ENCODE results near the gene PIAS4. TPM values are rescaled to one million over a fixed set of nuclear protein-coding genes. Genes with fewer than 3 reads are reported as not detected.

The PIAS4 gene
- total and polyA plus RNA-seq, 2 of the 13 experiments (the other 11 are each of a cell fraction or from before 2014, with no cell fraction given): 9.0 to 20.1 TPM

- TF ChIP-seq, protein P1, sequence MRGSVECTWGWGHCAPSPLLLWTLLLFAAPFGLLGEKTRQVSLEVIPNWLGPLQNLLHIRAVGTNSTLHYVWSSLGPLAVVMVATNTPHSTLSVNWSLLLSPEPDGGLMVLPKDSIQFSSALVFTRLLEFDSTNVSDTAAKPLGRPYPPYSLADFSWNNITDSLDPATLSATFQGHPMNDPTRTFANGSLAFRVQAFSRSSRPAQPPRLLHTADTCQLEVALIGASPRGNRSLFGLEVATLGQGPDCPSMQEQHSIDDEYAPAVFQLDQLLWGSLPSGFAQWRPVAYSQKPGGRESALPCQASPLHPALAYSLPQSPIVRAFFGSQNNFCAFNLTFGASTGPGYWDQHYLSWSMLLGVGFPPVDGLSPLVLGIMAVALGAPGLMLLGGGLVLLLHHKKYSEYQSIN (CRISPR knock-in tag; IDR thresholded peaks at IDR 0.05; ENCODE audit: borderline replicate concordance): no peak
- TF ChIP-seq ATF7 (IDR thresholded peaks at IDR 0.05): no peak
- TF ChIP-seq ATF7 (CRISPR knock-in tag; IDR thresholded peaks at IDR 0.05): no peak; the same call in 1 of the 2 replicates
- TF ChIP-seq, protein P2, sequence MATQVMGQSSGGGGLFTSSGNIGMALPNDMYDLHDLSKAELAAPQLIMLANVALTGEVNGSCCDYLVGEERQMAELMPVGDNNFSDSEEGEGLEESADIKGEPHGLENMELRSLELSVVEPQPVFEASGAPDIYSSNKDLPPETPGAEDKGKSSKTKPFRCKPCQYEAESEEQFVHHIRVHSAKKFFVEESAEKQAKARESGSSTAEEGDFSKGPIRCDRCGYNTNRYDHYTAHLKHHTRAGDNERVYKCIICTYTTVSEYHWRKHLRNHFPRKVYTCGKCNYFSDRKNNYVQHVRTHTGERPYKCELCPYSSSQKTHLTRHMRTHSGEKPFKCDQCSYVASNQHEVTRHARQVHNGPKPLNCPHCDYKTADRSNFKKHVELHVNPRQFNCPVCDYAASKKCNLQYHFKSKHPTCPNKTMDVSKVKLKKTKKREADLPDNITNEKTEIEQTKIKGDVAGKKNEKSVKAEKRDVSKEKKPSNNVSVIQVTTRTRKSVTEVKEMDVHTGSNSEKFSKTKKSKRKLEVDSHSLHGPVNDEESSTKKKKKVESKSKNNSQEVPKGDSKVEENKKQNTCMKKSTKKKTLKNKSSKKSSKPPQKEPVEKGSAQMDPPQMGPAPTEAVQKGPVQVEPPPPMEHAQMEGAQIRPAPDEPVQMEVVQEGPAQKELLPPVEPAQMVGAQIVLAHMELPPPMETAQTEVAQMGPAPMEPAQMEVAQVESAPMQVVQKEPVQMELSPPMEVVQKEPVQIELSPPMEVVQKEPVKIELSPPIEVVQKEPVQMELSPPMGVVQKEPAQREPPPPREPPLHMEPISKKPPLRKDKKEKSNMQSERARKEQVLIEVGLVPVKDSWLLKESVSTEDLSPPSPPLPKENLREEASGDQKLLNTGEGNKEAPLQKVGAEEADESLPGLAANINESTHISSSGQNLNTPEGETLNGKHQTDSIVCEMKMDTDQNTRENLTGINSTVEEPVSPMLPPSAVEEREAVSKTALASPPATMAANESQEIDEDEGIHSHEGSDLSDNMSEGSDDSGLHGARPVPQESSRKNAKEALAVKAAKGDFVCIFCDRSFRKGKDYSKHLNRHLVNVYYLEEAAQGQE (IDR thresholded peaks at IDR 0.05; ENCODE audit: borderline replicate concordance in 1 of 2, low read depth in 1 of 2, low read length in 2 of 2): peak; percentile 68 to 91
- no peak for TF ChIP-seq ZNF780A (CRISPR knock-in tag; IDR thresholded peaks at IDR 0.05)
- TF ChIP-seq POLR2G (IDR thresholded peaks at IDR 0.05; ENCODE audit: low read depth, low read length): peak; percentile 87
- peak; percentile 77 for TF ChIP-seq ZNF263 (CRISPR knock-in tag; IDR thresholded peaks at IDR 0.05)
- no peak for TF ChIP-seq ZNF296 (CRISPR knock-in tag; conservative IDR thresholded peaks at IDR 0.05)
- peak; percentile 97 for TF ChIP-seq KDM2A (CRISPR knock-in tag; IDR thresholded peaks at IDR 0.05; ENCODE audit: borderline replicate concordance, low read depth)
- peak; percentile 82 for TF ChIP-seq ERF (CRISPR knock-in tag; IDR thresholded peaks at IDR 0.05)
- TF ChIP-seq ZNF660 (CRISPR knock-in tag; IDR thresholded peaks at IDR 0.05; ENCODE audit: borderline replicate concordance, low read depth): no peak
- TF ChIP-seq ONECUT2 (CRISPR knock-in tag; IDR thresholded peaks at IDR 0.05): no peak
- TF ChIP-seq, protein P3, sequence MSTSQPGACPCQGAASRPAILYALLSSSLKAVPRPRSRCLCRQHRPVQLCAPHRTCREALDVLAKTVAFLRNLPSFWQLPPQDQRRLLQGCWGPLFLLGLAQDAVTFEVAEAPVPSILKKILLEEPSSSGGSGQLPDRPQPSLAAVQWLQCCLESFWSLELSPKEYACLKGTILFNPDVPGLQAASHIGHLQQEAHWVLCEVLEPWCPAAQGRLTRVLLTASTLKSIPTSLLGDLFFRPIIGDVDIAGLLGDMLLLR (CRISPR knock-in tag; IDR thresholded peaks at IDR 0.05): no peak
- no peak for TF ChIP-seq ZNF781 (CRISPR knock-in tag; IDR thresholded peaks at IDR 0.05; ENCODE audit: borderline replicate concordance, not compliant biosample characterization)
- TF ChIP-seq, protein P4, sequence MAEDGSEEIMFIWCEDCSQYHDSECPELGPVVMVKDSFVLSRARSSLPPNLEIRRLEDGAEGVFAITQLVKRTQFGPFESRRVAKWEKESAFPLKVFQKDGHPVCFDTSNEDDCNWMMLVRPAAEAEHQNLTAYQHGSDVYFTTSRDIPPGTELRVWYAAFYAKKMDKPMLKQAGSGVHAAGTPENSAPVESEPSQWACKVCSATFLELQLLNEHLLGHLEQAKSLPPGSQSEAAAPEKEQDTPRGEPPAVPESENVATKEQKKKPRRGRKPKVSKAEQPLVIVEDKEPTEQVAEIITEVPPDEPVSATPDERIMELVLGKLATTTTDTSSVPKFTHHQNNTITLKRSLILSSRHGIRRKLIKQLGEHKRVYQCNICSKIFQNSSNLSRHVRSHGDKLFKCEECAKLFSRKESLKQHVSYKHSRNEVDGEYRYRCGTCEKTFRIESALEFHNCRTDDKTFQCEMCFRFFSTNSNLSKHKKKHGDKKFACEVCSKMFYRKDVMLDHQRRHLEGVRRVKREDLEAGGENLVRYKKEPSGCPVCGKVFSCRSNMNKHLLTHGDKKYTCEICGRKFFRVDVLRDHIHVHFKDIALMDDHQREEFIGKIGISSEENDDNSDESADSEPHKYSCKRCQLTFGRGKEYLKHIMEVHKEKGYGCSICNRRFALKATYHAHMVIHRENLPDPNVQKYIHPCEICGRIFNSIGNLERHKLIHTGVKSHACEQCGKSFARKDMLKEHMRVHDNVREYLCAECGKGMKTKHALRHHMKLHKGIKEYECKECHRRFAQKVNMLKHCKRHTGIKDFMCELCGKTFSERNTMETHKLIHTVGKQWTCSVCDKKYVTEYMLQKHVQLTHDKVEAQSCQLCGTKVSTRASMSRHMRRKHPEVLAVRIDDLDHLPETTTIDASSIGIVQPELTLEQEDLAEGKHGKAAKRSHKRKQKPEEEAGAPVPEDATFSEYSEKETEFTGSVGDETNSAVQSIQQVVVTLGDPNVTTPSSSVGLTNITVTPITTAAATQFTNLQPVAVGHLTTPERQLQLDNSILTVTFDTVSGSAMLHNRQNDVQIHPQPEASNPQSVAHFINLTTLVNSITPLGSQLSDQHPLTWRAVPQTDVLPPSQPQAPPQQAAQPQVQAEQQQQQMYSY (CRISPR knock-in tag; IDR thresholded peaks at IDR 0.05): no peak
- TF ChIP-seq SRY (CRISPR knock-in tag; IDR thresholded peaks at IDR 0.05): peak; percentile 84; the same call in 1 of the 2 replicates
- TF ChIP-seq, protein P5, sequence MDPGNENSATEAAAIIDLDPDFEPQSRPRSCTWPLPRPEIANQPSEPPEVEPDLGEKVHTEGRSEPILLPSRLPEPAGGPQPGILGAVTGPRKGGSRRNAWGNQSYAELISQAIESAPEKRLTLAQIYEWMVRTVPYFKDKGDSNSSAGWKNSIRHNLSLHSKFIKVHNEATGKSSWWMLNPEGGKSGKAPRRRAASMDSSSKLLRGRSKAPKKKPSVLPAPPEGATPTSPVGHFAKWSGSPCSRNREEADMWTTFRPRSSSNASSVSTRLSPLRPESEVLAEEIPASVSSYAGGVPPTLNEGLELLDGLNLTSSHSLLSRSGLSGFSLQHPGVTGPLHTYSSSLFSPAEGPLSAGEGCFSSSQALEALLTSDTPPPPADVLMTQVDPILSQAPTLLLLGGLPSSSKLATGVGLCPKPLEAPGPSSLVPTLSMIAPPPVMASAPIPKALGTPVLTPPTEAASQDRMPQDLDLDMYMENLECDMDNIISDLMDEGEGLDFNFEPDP (CRISPR knock-in tag; conservative IDR thresholded peaks at IDR 0.05): no peak
- TF ChIP-seq CC2D1A (CRISPR knock-in tag; IDR thresholded peaks at IDR 0.05): no peak
Measured at GRCh38 chr19:3970808-3971598, 36.5 kb upstream of the PIAS4 start, which contains the start of gene DAPK3 (continued).

All from HepG2 (cell line).